IMR-90 (cell line): Measurements from ENCODE around the gene ZG16B. TPM values are rescaled to one million over a fixed set of nuclear protein-coding genes. Genes with fewer than 3 reads are reported as not detected.

Experiments
- ATAC-seq: fragments of 200-7000 bp; cut with Tn5 transposase; 2 replicates; pipeline ENCODE4 v1.9.1; 2020; ENCODE audit warnings: low read depth, mild to moderate bottlenecking, moderate library complexity
- BruUV-seq: library from RNA; stranded (reverse); fragments of 400-500 nt; replicated peaks from 2 replicates; lab custom pipeline; 2021; lab: Mats Ljungman, UMichigan
- CTCF ChIA-PET: fragments of 300-600 bp; formaldehyde crosslinking; extraction: SDS; loops from one replicate; lab custom pipeline; 2021; ENCODE audit warnings: antibody characterized with exemption; lab: Yijun Ruan, JAX
- POLR2A ChIA-PET: fragments of 300-600 bp; sonication (Branson Sonifier 250); formaldehyde crosslinking; loops from one replicate; lab custom pipeline; 2022; ENCODE audit warnings: antibody characterized with exemption; ENCODE audit not compliant: unreplicated experiment; lab: Charles Lee
- DNase-seq: peaks from one replicate; pipeline ENCODE4 v3.0.0; 2013
- H2AFZ ChIP-seq: replicated peaks from 2 replicates; pipeline ENCODE3; 2013; ENCODE audit warnings: low read length, mild to moderate bottlenecking; ENCODE audit not compliant: poor library complexity
- H2AK5ac ChIP-seq: 2 replicates; pipeline ENCODE4 v1.6.1; 2013; ENCODE audit warnings: low read depth, low read length, inconsistent platforms
- H2AK9ac ChIP-seq: replicated peaks from 2 replicates; pipeline ENCODE3; 2013; ENCODE audit warnings: mild to moderate bottlenecking, low read depth, low read length, moderate library complexity; ENCODE audit not compliant: poor library complexity
- H2BK120ac ChIP-seq: 2 replicates; pipeline ENCODE4 v1.6.1; 2013; ENCODE audit warnings: low read depth, low read length, inconsistent platforms
- H2BK15ac ChIP-seq: 3 replicates; pipeline ENCODE4 v1.6.1; 2013; ENCODE audit warnings: low read depth, low read length, inconsistent platforms
- H2BK20ac ChIP-seq: 2 replicates; pipeline ENCODE4 v1.6.1; 2013; ENCODE audit warnings: low read depth, mild to moderate bottlenecking, inconsistent platforms, low read length, moderate library complexity
- H2BK5ac ChIP-seq: 2 replicates; pipeline ENCODE4 v1.6.1; 2013; ENCODE audit warnings: mild to moderate bottlenecking, low read depth, low read length, inconsistent platforms; ENCODE audit not compliant: poor library complexity, severe bottlenecking
- H3K14ac ChIP-seq: replicated peaks from 2 replicates; pipeline ENCODE4 v1.6.1; 2013; ENCODE audit warnings: low read depth, low read length, inconsistent platforms
- H3K18ac ChIP-seq: 2 replicates; pipeline ENCODE4 v1.6.1; 2013; ENCODE audit warnings: low read depth, low read length, control low read depth
- H3K23ac ChIP-seq: 2 replicates; pipeline ENCODE4 v1.6.1; 2013; ENCODE audit warnings: low read depth, low read length, inconsistent platforms
- H3K27ac ChIP-seq: 2 replicates; pipeline ENCODE4 v1.5.1; 2013; ENCODE audit warnings: mild to moderate bottlenecking, control low read depth, low read length; ENCODE audit not compliant: insufficient read depth
- H3K27me3 ChIP-seq: 2 replicates; pipeline ENCODE4 v1.6.1; 2013; ENCODE audit warnings: low read length; ENCODE audit not compliant: control insufficient read depth, insufficient read depth
- H3K36me3 ChIP-seq: 2 replicates; pipeline ENCODE4 v1.6.1; 2013; ENCODE audit warnings: low read length, mixed read lengths; ENCODE audit not compliant: control insufficient read depth, insufficient read depth
- H3K4ac ChIP-seq: 2 replicates; pipeline ENCODE4 v1.6.1; 2013; ENCODE audit warnings: low read depth, low read length, inconsistent platforms
- H3K4me1 ChIP-seq: 2 replicates; pipeline ENCODE4 v1.6.1; 2013; ENCODE audit warnings: low read length, mixed read lengths; ENCODE audit not compliant: control insufficient read depth, insufficient read depth
- H3K4me2 ChIP-seq: 2 replicates; pipeline ENCODE4 v1.6.1; 2013; ENCODE audit warnings: low read depth, mild to moderate bottlenecking, control low read depth, low read length, moderate library complexity
- H3K4me3 ChIP-seq: 2 replicates; pipeline ENCODE4 v1.5.1; 2013; ENCODE audit warnings: low read depth, mild to moderate bottlenecking, control low read depth, low read length, moderate library complexity; ENCODE audit not compliant: insufficient read depth
- H3K56ac ChIP-seq: 2 replicates; pipeline ENCODE4 v1.6.1; 2013; ENCODE audit warnings: low read length, inconsistent platforms; ENCODE audit not compliant: insufficient read depth; ENCODE audit errors: extremely low read depth
- H3K79me1 ChIP-seq, 2 experiments: 2 replicates each; pipeline ENCODE4 v1.6.1; 2013; ENCODE audit warnings: low read length in 2 of 2, inconsistent platforms in 1 of 2, low read depth in 1 of 2
- H3K9ac ChIP-seq: 2 replicates; pipeline ENCODE4 v1.6.1; 2013; ENCODE audit warnings: low read depth, low read length, control low read depth
- H3K9me1 ChIP-seq: 2 replicates; pipeline ENCODE4 v1.6.1; 2013; ENCODE audit warnings: low read length, inconsistent platforms; ENCODE audit not compliant: insufficient read depth
- H3K9me3 ChIP-seq: 2 replicates; pipeline ENCODE4 v1.6.1; 2013; ENCODE audit warnings: low read length; ENCODE audit not compliant: control insufficient read depth, insufficient read depth
- H4K20me1 ChIP-seq: 2 replicates; pipeline ENCODE4 v1.6.1; 2013; ENCODE audit warnings: low read length, inconsistent platforms; ENCODE audit not compliant: insufficient read depth
- H4K5ac ChIP-seq: 2 replicates; pipeline ENCODE4 v1.6.1; 2013; ENCODE audit warnings: mild to moderate bottlenecking, low read depth, low read length, control low read depth
- H4K8ac ChIP-seq, 2 experiments: 2 replicates each; pipeline ENCODE4 v1.6.1; 2013; ENCODE audit warnings: low read depth in 2 of 2, low read length in 2 of 2, control low read depth in 1 of 2, inconsistent platforms in 1 of 2
- H4K91ac ChIP-seq: 2 replicates; pipeline ENCODE4 v1.6.1; 2013; ENCODE audit warnings: low read depth, low read length, inconsistent platforms; ENCODE audit not compliant: insufficient read depth
- BHLHE40 ChIP-seq: fragments of 150-350 bp; IDR thresholded peaks from 2 replicates; pipeline ENCODE4 v1.6.1; 2016; ENCODE audit warnings: mild to moderate bottlenecking, low read depth, low read length
- CHD1 ChIP-seq: IDR thresholded peaks from 2 replicates; pipeline ENCODE4 v1.6.1; 2012; ENCODE audit warnings: low read depth, low read length, improper control_type of control experiment
- CTCF ChIP-seq: conservative IDR thresholded peaks from 2 replicates; pipeline ENCODE4 v1.5.1; 2012; ENCODE audit warnings: mild to moderate bottlenecking, low read depth, low read length, improper control_type of control experiment
- ELK1 ChIP-seq: fragments of 150-350 bp; IDR thresholded peaks from 2 replicates; pipeline ENCODE4 v1.6.1; 2016; ENCODE audit warnings: low read depth, mild to moderate bottlenecking, low read length, moderate library complexity, borderline replicate concordance
- MAZ ChIP-seq: IDR thresholded peaks from 2 replicates; pipeline ENCODE4 v1.6.1; 2012; ENCODE audit warnings: low read depth, mild to moderate bottlenecking, low read length, improper control_type of control experiment, moderate library complexity, borderline replicate concordance
- MXI1 ChIP-seq: IDR thresholded peaks from 2 replicates; pipeline ENCODE4 v1.6.1; 2012; ENCODE audit warnings: low read depth, mild to moderate bottlenecking, low read length, moderate library complexity, borderline replicate concordance
- RAD21 ChIP-seq: IDR thresholded peaks from 2 replicates; pipeline ENCODE4 v1.6.1; 2012; ENCODE audit warnings: low read length, improper control_type of control experiment
- RCOR1 ChIP-seq: IDR thresholded peaks from 2 replicates; pipeline ENCODE4 v1.6.1; 2012; ENCODE audit warnings: mild to moderate bottlenecking, low read length, improper control_type of control experiment; ENCODE audit not compliant: insufficient replicate concordance
- RFX5 ChIP-seq: IDR thresholded peaks from 2 replicates; pipeline ENCODE4 v1.8.0; 2012; ENCODE audit warnings: low read depth, mild to moderate bottlenecking, low read length, moderate library complexity
- SMC3 ChIP-seq: fragments of 150-350 bp; IDR thresholded peaks from 2 replicates; pipeline ENCODE4 v1.6.1; 2016; ENCODE audit warnings: low read depth, mild to moderate bottlenecking, antibody characterized with exemption, low read length, moderate library complexity
- USF2 ChIP-seq: fragments of 150-350 bp; IDR thresholded peaks from 2 replicates; pipeline ENCODE4 v1.6.1; 2017; ENCODE audit warnings: mild to moderate bottlenecking, antibody characterized with exemption, low read length, low read depth
- WGBS, 2 experiments: methylation state at CpG; one replicate each; pipeline versions ENCODE4 v1.1.5 to v1.1.7; 2013; ENCODE audit warnings: missing lambda C conversion rate in 2 of 2; ENCODE audit not compliant: insufficient read length in 1 of 2; ENCODE audit errors: extremely low coverage in 2 of 2; 5-methylcytosine and 5-hydroxymethylcytosine counted together
- dilution Hi-C: fragments of 300-500 bp; cut with HindIII; formaldehyde crosslinking; loops from one replicate; pipeline ENCODE4 v1.14.3; 2018; ENCODE audit warnings: low sequenced_read_pairs; ENCODE audit not compliant: unreplicated experiment
- in situ Hi-C: fragments of 300-500 bp; cut with MboI; formaldehyde crosslinking; loops from 3 replicates; pipeline ENCODE4 v1.14.3; 2019; ENCODE audit warnings: low sequenced_read_pairs, inconsistent platforms, mixed read lengths
- intact Hi-C: fragments of 100-400 bp; cut with micrococcal nuclease; formaldehyde crosslinking; loops from 2 replicates; pipeline ENCODE4 v1.10.0; 2022
- polyA plus RNA-seq, 3 experiments: library from polyadenylated mRNA; depleted of rRNA; stranded (reverse); fragments of >200 nt; gene quantifications; 2 replicates each; pipeline ENCODE4 v1.2.3, GENCODE V29; 2012; ENCODE audit warnings: low replicate concordance in 1 of 3
- total RNA-seq: library from RNA; depleted of rRNA; stranded (reverse); fragments of >200 nt; gene quantifications from 2 replicates; pipeline ENCODE4 v1.2.3, GENCODE V29; 2012

The ZG16B gene
- total and polyA plus RNA-seq, 2 of the 4 experiments (the other 2 are of a cell fraction): 0.54 to 0.65 TPM

- in situ Hi-C loops: no loop called here
- H3K56ac ChIP-seq: no peak overlapping the region
- peak overlapping the region; percentile 17; the same call in 1 of the 2 replicates for H2BK20ac ChIP-seq
- no peak overlapping the region for H3K23ac ChIP-seq
- H2BK5ac ChIP-seq: no peak overlapping the region
- H4K5ac ChIP-seq: peak overlapping the region; percentile 12; the same call in 1 of the 2 replicates
- DNase-seq (no peak), ATAC-seq (no peak)
- no peaks in the 10 kb centered on the region for H3K36me3 ChIP-seq
- peaks cover 6% of the 10 kb centered on the region for H3K9me1 ChIP-seq
- no peak overlapping the region; the same call in 1 of the 2 replicates for H2BK120ac ChIP-seq
- H3K27me3 ChIP-seq: no peaks in the 10 kb centered on the region; the same call in 1 of the 2 replicates
- no peak overlapping the region; the same call in 1 of the 2 replicates for H3K14ac ChIP-seq
- no peak overlapping the region for H3K18ac ChIP-seq
- H3K9ac ChIP-seq: no peak overlapping the region
- POLR2A ChIA-PET: no interaction called here
- dilution Hi-C loops: no loop called here
- peak overlapping the region in 1 of 2 experiments; percentile 82; a peak in 2 of 4 replicates for H4K8ac ChIP-seq
- peak overlapping the region; percentile 55 for H2AK9ac ChIP-seq
- 46% methylated on average over 19 of the region's 40 CpGs; no CpG with 5 or more reads in 1 of the 2 experiments for WGBS, 2 experiments
- peaks cover 7% of the 10 kb centered on the region for H3K4me1 ChIP-seq
- no TSS peak for BruUV-seq
- H3K4ac ChIP-seq: no peak overlapping the region
- no peaks in the 10 kb centered on the region for H3K79me1 ChIP-seq
- H4K20me1 ChIP-seq: peaks cover 4% of the 10 kb centered on the region; the same call in 1 of the 2 replicates
- CTCF ChIA-PET: no interaction called here
- intact Hi-C loops: no loop called here
- H4K91ac ChIP-seq: no peak overlapping the region; the same call in 1 of the 2 replicates
- no peak overlapping the region for H3K27ac ChIP-seq
- 0 out of 3 replicates have a peak overlapping the region, but pooled peaks have one; percentile 30 for H2BK15ac ChIP-seq
- peak overlapping the region; percentile 78 for H2AFZ ChIP-seq
- H3K9me3 ChIP-seq: no peaks in the 10 kb centered on the region
- TF ChIP-seq ELK1 (no peak), MXI1 (no peak), RAD21 (peak; percentile 19; the same call in 1 of the 2 replicates), SMC3 (peak; percentile 27; the same call in 1 of the 2 replicates), RCOR1 (no peak), USF2 (no peak), MAZ (no peak), RFX5 (no peak), BHLHE40 (no peak), CTCF (peak; percentile 36), CHD1 (no peak)
- no peak overlapping the region for H3K4me2 ChIP-seq
- peak overlapping the region; percentile 76 for H2AK5ac ChIP-seq
- H3K4me3 ChIP-seq: no peak overlapping the region
These were observed 12.4 kb downstream of the ZG16B start for GRCh38 chr16:2842340-2843000.
